ENCODE measurements around the gene PPM1H. TPM values are rescaled to one million over a fixed set of nuclear protein-coding genes. Genes with fewer than 3 reads are reported as not detected.
A peak's percentile ranks its signal among the peaks of the same experiment; 100 is the strongest.

Gene PPM1H
- total RNA-seq, 1 donor from 2014 or later: 31.0 TPM

GRCh38 chr12:62714181-62714773, 220.7 kb downstream of the PPM1H start:
- Mint-ChIP-seq H3K4me1 (ENCODE audit: unreplicated experiment) (peaks cover 69% of the 10 kb centered on the region), H3K27ac (peak overlapping the region; percentile 67), H3K4me3 (peak overlapping the region; percentile 49)

GRCh38 chr12:62713723-62714122, 221.2 kb downstream of the PPM1H start:
- DNase-seq (ENCODE audit: extremely low spot score, unreplicated experiment): no peak
- H3K36me3 Mint-ChIP-seq: peaks cover 23% of the 10 kb centered on the region
- H3K27ac Mint-ChIP-seq: no peak overlapping the region
- no peak for TF ChIP-seq CTCF (conservative IDR thresholded peaks at IDR 0.05)
- H3K4me1 Mint-ChIP-seq (ENCODE audit: unreplicated experiment): peaks cover 74% of the 10 kb centered on the region
- H3K27me3 Mint-ChIP-seq: no peaks in the 10 kb centered on the region
- H3K4me3 Mint-ChIP-seq: no peak overlapping the region
- no peaks in the 10 kb centered on the region for H3K9me3 Mint-ChIP-seq

More at GRCh38 chr12:62714181-62714773, 220.7 kb downstream of the PPM1H start:
- no peak for TF ChIP-seq CTCF (conservative IDR thresholded peaks at IDR 0.05)
- Mint-ChIP-seq H3K27me3 (no peaks in the 10 kb centered on the region), H3K36me3 (peaks cover 20% of the 10 kb centered on the region), H3K9me3 (no peaks in the 10 kb centered on the region)
- DNase-seq (ENCODE audit: extremely low spot score, unreplicated experiment): no peak

- peak overlapping the region; percentile 19 for H3K27ac Mint-ChIP-seq
- peaks cover 70% of the 10 kb centered on the region for H3K4me1 Mint-ChIP-seq (ENCODE audit: unreplicated experiment)
Measured at GRCh38 chr12:62712681-62713573, 222.0 kb downstream of the PPM1H start.

GRCh38 chr12:62711631-62712241, 223.2 kb downstream of the PPM1H start:
- Mint-ChIP-seq H3K27ac (peak overlapping the region; percentile 23), H3K4me3 (peak overlapping the region; percentile 51), H3K36me3 (peaks cover 16% of the 10 kb centered on the region), H3K27me3 (no peaks in the 10 kb centered on the region), H3K4me1 (ENCODE audit: unreplicated experiment) (peaks cover 58% of the 10 kb centered on the region), H3K9me3 (no peaks in the 10 kb centered on the region)
- DNase-seq (ENCODE audit: extremely low spot score, unreplicated experiment): no peak
- TF ChIP-seq CTCF (conservative IDR thresholded peaks at IDR 0.05): no peak

More at GRCh38 chr12:62712681-62713573, 222.0 kb downstream of the PPM1H start:
- H3K36me3 Mint-ChIP-seq: peaks cover 16% of the 10 kb centered on the region
- H3K9me3 Mint-ChIP-seq: no peaks in the 10 kb centered on the region
- no peak for TF ChIP-seq CTCF (conservative IDR thresholded peaks at IDR 0.05)
- H3K4me3 Mint-ChIP-seq: peak overlapping the region; percentile 47
- no peaks in the 10 kb centered on the region for H3K27me3 Mint-ChIP-seq
- no peak for DNase-seq (ENCODE audit: extremely low spot score, unreplicated experiment)

GRCh38 chr12:62709311-62709710, 225.6 kb downstream of the PPM1H start:
- Mint-ChIP-seq H3K36me3 (peaks cover 25% of the 10 kb centered on the region), H3K27me3 (no peaks in the 10 kb centered on the region), H3K4me1 (ENCODE audit: unreplicated experiment) (peaks cover 53% of the 10 kb centered on the region), H3K27ac (no peak overlapping the region), H3K9me3 (no peaks in the 10 kb centered on the region), H3K4me3 (no peak overlapping the region)
- DNase-seq (ENCODE audit: extremely low spot score, unreplicated experiment): no peak
- TF ChIP-seq CTCF (conservative IDR thresholded peaks at IDR 0.05): no peak
